Retina (tissue), 1 donor: Measurements from ENCODE around the gene CDH4.

Source experiments
- DNase-seq: peaks from one replicate; pipeline ENCODE4 v3.0.0-alpha.2; 2016

The CDH4 gene

DNA sequence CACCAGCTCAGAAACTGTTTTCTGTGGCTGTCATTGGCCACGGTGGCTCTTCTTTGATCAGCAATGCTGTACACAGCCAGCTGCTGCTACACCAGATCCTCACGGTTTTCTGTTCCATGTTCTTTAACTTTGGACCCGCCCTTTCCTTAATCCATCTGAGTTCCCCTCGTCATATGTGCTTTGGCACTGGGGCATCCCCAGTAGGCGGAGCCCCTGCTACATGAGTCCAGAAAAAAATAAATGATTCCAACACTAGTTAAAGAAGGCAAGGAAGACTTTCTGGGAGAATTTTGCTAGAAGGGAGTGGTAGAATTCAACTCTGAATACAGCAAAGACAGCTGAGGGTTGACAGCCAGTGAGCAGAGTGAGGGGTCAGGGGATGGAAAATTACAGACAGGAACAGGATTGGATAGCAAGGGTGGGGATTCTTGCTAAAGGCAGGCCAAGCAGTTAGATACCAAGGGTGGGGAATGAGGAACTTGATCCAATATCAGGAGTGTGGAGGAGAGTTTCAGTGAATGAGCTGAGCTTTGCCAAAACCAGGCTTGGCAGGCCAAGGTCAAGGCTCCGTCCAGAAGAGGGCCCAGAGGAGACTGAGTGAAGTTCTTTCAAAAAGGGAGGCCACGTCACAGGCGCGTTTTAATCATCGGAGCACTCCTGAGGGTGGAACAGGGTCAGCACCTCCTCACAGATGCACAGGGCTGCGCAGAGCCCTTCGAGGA is 391.8 kb downstream of the CDH4 start:
- DNase-seq, result no peak

GRCh38 chr20:61644378-61645076 is 392.5 kb downstream of the CDH4 start:
- DNase-seq, result no peak

DNA sequence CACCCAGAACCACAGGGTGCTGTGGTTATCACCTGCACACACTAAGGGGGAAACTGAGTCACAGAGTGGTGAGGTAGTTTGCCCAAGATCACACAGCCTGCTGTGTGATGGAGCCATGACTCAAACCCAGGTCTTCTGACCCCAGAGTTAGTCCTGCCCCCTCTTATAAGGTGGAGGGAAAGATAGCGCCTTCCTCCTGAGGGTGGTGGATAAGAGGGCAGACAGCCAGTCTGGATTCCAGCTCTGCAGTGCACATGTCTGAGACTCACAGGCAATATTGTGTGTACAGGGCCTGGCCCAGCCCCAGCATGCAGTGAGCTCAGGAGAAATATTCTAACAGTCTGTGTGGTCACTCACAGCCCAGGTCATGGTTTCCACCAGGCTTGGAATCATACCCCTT is 393.7 kb downstream of the CDH4 start:
- DNase-seq, result no peak

- DNase-seq, result no peak
These were observed 394.4 kb downstream of the CDH4 start for GRCh38 chr20:61646453-61646852.

- DNase-seq, result no peak
These were observed 394.9 kb downstream of the CDH4 start for GRCh38 chr20:61646986-61647385.

DNA sequence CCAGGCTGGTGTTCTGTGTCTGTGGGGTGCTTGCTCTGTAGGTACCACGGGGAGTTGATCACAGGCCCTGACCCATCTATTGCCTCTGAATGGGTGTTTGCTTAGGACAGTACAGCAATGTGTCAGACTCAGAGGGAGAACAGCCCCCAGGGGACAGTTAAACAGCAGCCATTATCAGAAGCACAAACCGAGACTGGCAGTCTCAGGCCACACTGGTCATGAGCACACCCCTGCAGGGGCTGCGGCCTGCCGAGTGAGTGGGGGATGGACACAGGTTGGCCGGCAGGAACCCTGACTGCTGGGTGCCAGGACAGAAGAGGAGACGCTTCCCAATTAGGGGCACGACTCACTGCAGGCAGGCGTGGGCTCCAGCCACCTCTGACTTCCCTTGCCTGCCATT is 395.6 kb downstream of the CDH4 start:
- DNase-seq, result no peak

- no peak for DNase-seq
These were observed 397.2 kb downstream of the CDH4 start for GRCh38 chr20:61649105-61649859.

- no peak for DNase-seq
These were observed 397.8 kb downstream of the CDH4 start for GRCh38 chr20:61649860-61650162.

DNA sequence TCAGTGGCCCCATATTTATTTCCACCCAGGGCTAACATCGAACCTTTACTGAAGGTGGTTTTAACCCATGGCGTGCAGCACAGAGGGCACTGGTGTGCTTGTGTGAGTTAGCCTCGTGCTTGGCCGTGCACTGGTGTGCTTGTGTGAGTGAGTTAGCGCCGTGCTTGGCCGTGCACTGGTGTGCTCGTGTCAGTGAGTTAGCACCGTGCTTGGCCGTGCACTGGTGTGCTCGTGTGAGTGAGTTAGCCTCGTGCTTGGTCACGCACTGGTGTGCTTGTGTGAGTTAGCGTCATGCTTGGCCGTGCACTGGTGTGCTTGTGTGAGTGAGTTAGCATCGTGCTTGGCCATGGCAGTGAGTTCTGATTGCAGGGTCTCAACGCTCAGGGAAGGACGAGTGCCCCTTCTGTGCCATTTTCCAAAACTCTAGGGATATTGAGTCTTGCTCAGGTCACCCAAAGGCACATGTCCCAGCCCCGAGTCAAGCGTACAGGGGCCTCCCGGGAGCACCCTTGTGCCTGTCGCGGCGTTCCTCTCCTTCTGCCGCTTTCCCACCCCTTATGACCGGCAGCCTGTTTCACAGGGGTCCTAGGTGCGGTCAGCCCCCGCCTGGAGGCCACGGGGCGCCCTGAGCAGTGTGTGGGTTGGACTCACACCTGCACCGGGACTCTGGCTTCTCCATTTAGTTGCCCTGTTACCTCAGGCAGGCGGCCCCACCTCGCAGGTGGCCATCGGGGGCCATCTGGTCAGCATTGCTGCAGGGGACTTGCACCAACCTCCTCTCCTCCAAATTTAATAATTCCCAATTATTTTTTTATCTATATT is 399.1 kb downstream of the CDH4 start:
- DNase-seq, result no peak

- no peak for DNase-seq
These were observed 400.1 kb downstream of the CDH4 start for GRCh38 chr20:61652146-61652545.

DNA sequence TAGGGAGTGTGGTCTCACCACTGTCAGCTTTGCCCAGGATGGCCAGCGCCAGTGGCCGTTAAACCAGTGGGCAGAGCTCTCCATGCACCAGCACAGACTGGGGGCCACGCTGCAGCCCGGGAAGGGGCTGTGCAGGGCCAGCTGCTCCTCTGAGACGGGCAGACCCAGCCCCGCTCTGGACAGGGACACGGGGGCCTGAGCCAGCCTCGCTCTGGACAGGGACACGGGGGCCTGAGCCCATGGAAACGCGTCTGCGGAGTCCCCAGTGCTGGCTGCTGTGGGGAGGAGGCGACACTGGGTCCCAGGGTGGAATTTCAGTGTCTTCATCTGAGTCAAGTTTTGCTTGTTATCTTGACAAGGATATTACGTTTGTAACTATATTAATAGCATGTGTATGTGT is 402.7 kb downstream of the CDH4 start:
- DNase-seq, result no peak

- no peak for DNase-seq
These were observed 403.5 kb downstream of the CDH4 start for GRCh38 chr20:61655591-61655990.

- DNase-seq, result no peak
These were observed 404.1 kb downstream of the CDH4 start for GRCh38 chr20:61656198-61656597.

DNA sequence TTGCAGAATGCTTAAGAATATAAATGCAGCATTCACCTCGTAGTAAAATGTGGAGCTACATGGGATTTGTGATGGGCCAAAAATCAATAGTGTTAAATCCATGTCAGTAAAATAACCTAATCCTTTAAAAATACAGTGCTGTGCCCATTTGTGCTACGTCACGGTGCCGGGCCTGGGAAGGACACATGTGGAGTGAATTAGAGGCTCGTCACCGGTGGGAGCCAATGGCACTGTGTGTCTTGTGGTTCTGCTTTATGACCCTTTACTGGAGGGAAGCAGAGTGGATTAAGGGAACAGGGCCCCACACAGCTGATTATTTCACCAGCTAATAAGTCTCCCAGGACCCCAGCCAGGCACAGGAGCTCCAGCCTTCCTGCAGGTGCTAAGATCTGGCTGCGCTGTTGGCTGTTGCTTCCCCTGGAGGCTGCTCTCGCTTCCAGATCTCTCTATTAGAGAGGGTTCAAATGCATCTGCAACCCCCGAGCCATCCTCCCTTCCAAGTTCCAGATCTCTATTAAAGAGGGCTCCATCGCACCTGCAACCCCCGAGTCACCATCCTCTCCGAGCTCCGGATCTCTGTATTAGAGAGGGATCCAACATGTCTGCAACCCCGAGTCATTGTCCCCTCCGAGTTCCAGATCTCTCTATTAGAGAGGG is 405.8 kb downstream of the CDH4 start:
- DNase-seq, result no peak

DNA sequence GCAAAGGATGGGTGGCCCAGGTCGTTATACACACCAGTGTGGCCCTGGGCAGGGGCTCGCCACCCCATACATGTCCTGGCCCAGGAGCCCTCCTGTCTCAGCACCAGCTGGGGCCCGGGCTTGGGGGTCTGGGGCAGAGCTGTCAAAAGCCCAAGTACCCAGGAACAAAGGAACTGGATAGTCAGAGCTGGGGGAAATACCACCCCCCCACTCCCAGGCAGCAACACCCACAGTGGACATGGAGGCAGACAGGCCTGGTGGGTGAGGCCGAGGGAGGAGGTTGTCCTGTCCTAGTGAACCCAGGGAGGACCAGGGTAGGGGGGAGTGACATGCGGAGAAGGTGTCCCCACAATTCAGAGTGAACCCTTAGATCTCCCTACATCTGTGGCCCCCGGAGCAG is 406.5 kb downstream of the CDH4 start:
- DNase-seq, result no peak

- DNase-seq, result no peak
These were observed 407.4 kb downstream of the CDH4 start for GRCh38 chr20:61659246-61659993.

DNA sequence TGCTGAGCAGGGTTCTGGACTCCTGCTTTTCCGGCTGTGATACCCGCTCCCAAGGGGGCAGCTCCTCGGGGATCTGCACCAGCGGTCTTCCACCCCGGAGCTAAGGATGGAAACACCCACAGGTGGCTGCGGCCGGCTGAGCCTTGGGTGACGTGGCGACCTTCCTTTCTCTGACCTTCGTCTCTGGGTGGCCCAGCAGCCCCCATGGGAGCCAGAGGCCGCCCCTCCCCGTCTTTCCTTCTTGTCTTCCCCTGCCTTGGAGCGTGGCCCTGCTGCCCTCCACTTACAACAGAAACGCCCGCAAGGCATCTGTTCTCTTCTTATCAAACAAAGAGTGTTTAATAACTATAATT is 407.9 kb downstream of the CDH4 start:
- no peak for DNase-seq

DNA sequence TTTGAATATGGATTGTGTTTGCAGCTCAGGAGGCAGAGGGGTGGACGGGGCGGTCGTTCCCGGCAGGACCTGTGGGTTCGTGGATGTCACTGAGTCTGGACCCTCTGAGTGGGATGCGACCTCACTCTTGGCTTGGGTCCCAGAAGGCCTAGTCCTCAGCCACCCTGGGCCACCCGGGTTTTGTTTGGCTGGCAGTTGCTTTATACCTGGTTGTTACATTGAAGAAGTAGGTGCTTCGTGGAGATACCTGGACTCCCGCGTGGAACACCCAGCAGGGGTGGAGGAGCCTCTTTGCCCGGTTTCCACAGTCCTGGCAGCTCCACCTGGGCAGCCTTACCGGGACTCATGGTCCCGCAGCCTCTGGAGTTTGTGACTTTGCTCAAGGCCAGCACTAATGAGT is 408.5 kb downstream of the CDH4 start:
- DNase-seq, result no peak

DNA sequence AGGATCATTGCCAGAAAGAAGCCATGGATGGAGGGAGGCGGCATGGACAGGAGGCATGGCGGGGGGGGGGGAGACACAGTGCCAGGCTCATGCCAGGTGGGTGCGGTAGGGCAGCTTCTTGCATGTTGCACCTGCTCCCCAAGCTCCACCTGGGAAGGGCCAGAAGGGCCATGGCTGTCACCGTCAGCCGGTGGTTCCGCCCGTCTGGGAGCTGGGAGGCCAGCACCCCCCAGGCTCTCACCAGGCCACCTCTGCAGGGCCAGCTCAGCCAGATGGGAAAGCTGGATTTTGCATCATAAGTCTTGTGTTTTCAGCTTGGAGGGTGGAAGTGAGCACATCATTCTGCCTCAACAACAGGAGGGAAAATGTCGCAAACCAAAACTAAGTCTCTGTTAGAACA is 409.0 kb downstream of the CDH4 start:
- no peak for DNase-seq

- DNase-seq, result no peak
These were observed 409.5 kb downstream of the CDH4 start for GRCh38 chr20:61661583-61661982.

GRCh38 chr20:61662226-61662967 is 410.3 kb downstream of the CDH4 start:
- peak; percentile 11 for DNase-seq
